Ishikawa (cell line): ENCODE results near the gene ZNF174.

Source experiments
- CEBPB ChIP-seq: IDR thresholded peaks from 2 replicates; pipeline ENCODE4 v1.6.1; 2012
- CREB1 ChIP-seq: IDR thresholded peaks from 2 replicates; pipeline ENCODE4 v1.6.1; 2012; ENCODE audit warnings: low read depth
- EGR1 ChIP-seq: IDR thresholded peaks from 2 replicates; pipeline ENCODE4 v1.6.1; 2012
- EP300 ChIP-seq: IDR thresholded peaks from 2 replicates; pipeline ENCODE4 v1.6.1; 2012; ENCODE audit warnings: borderline replicate concordance
- FOXM1 ChIP-seq: IDR thresholded peaks from 2 replicates; pipeline ENCODE4 v1.6.1; 2012; ENCODE audit warnings: low read depth, borderline replicate concordance
- TAF1 ChIP-seq: IDR thresholded peaks from 2 replicates; pipeline ENCODE4 v1.6.1; 2012; ENCODE audit warnings: low read depth, mild to moderate bottlenecking
- TEAD4 ChIP-seq: IDR thresholded peaks from 2 replicates; pipeline ENCODE4 v1.6.1; 2012
- YY1 ChIP-seq: IDR thresholded peaks from 2 replicates; pipeline ENCODE4 v1.6.1; 2012; ENCODE audit warnings: low read depth
- ZBTB7A ChIP-seq: IDR thresholded peaks from 2 replicates; pipeline ENCODE4 v1.6.1; 2012; ENCODE audit warnings: low read depth

DNA sequence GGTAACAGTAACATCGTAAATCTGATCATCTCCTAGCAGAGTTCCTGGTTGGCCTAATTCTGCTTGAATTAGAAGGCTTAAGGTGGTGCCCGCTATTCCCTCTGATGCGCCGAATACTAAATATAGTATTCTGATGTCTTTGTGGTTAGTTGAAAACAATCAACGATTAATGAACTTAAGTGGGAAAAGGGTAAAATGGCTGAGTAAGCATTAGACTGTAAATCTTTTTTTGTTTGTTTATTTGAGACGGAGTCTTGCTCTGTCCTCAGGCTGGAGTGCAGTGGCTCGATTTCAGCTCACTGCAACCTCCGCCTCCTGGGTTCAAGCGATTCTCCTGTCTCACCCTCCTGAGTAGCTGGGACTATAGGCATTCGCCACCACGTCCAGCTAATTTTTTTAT, 31.9 kb upstream of the ZNF174 start:
- TF ChIP-seq ZBTB7A, result no peak
- TF ChIP-seq TEAD4, result no peak
- no peak for TF ChIP-seq CREB1
- no peak for TF ChIP-seq FOXM1
- TF ChIP-seq EP300, result no peak
- no peak for TF ChIP-seq EGR1
- TF ChIP-seq YY1, result no peak
- no peak for TF ChIP-seq CEBPB
- TF ChIP-seq TAF1, result no peak
